Left ventricle myocardium inferior (tissue), 1 donor: ENCODE data around the gene MRGPRX3. TPM values are rescaled to one million over a fixed set of nuclear protein-coding genes. Genes with fewer than 3 reads are reported as not detected.
A peak's percentile ranks its signal among the peaks of the same experiment; 100 is the strongest.

Source experiments
- DNase-seq: peaks from one replicate; pipeline ENCODE4 v3.0.0-alpha.2; 2020
- H3K27ac ChIP-seq: fragments of 200-600 bp; replicated peaks from 2 replicates; pipeline ENCODE4 v1.8.0; 2021
- H3K27me3 ChIP-seq: fragments of 200-600 bp; 2 replicates; pipeline ENCODE4 v1.8.0; 2021; ENCODE audit warnings: low read depth
- H3K36me3 ChIP-seq: fragments of 200-600 bp; 2 replicates; pipeline ENCODE4 v1.8.0; 2021
- H3K4me1 ChIP-seq: fragments of 200-600 bp; 2 replicates; pipeline ENCODE4 v1.8.0; 2021
- H3K4me3 ChIP-seq: fragments of 200-600 bp; 2 replicates; pipeline ENCODE4 v1.8.0; 2021; ENCODE audit warnings: mild to moderate bottlenecking, moderate library complexity
- H3K9me3 ChIP-seq: fragments of 200-600 bp; replicated peaks from 2 replicates; pipeline ENCODE4 v1.8.0; 2021
- intact Hi-C: fragments of 100-400 bp; cut with micrococcal nuclease; formaldehyde crosslinking; loops from one replicate; pipeline ENCODE4 v1.11.0; 2022
- total RNA-seq: library from RNA; stranded (reverse); fragmentation: NEBNext Ultra II Directional; extraction: Animal tissue kit (Norgen Biotek cat#: 25700); gene quantifications from one replicate; pipeline ENCODE4 v1.2.1, GENCODE V29; 2021
- TF ChIP-seq, protein P1 (sequence below): fragments of 200-600 bp; IDR thresholded peaks from 2 replicates; pipeline ENCODE4 v1.8.0; 2021; ENCODE audit warnings: antibody characterized with exemption, mild to moderate bottlenecking, borderline replicate concordance
- donor health status: DM: no; HTN: yes; CAD: no; lungs with severe emphysema.

The MRGPRX3 gene
- total RNA-seq, 1 donor from 2014 or later: not detected

DNA sequence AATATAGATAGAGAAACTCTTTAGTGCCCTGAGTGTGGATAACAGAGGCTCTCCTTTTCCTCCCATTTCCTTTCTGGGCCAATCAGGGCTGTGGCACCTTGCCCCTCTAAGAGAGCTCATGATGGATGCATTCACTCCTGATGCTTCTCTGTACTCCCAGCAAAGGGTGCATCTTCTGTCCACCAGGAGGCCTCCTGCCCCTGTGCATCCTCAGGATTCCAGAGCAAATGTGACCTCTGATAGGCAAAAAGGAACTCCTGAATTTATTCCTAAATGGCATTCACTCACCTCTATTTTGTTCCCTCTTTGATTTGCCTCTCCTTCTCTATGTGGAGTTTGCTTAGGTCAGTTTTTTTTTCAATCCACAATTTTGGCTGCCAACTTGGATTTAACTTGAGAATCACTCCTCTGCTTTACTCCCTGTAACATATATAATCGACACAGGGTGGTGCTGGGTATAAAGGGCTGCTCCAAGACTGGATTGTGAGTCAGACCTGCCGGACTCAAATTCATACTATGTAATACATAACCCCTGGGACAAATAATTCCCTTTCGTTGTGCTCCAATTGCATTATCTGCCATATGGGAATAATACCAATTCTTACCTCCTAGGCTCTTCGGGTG, 39.1 kb downstream of the MRGPRX3 start:
- no peak for DNase-seq
- H3K4me1 ChIP-seq: no peaks in the 10 kb centered on the region
- peaks cover 59% of the 10 kb centered on the region for H3K27me3 ChIP-seq
- H3K4me3 ChIP-seq: no peak overlapping the region
- H3K9me3 ChIP-seq: peaks cover 9% of the 10 kb centered on the region
- H3K36me3 ChIP-seq: no peaks in the 10 kb centered on the region
- intact Hi-C loops: no loop called here
- no peak overlapping the region for H3K27ac ChIP-seq
- TF ChIP-seq, protein P1, sequence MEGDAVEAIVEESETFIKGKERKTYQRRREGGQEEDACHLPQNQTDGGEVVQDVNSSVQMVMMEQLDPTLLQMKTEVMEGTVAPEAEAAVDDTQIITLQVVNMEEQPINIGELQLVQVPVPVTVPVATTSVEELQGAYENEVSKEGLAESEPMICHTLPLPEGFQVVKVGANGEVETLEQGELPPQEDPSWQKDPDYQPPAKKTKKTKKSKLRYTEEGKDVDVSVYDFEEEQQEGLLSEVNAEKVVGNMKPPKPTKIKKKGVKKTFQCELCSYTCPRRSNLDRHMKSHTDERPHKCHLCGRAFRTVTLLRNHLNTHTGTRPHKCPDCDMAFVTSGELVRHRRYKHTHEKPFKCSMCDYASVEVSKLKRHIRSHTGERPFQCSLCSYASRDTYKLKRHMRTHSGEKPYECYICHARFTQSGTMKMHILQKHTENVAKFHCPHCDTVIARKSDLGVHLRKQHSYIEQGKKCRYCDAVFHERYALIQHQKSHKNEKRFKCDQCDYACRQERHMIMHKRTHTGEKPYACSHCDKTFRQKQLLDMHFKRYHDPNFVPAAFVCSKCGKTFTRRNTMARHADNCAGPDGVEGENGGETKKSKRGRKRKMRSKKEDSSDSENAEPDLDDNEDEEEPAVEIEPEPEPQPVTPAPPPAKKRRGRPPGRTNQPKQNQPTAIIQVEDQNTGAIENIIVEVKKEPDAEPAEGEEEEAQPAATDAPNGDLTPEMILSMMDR: peak; percentile 38

DNA sequence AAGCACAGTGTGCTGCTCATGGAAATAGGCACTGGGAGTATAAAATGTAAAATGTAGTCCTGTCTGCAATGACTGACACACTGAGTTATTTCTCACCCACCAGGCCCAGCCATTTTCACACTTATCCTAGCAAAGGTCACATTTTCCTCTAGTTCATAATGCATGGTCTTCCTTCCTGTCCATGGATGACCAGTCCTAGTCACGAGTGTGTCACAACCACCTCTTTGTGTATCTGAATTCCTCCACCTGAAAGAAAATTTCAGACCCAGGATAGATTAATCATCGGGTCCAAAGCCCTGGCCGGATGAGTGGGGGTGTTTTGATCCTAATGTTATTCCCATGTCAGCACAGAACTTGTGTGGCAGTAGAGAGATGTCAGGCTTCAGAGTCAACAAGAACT, 40.3 kb downstream of the MRGPRX3 start, which contains the start of gene MRGPRX4:
TSS of gene MRGPRX4 (plus strand) at position 172 of the 400 bp plus-strand sequence. CDS start 420 bp downstream, outside the sequence.
- TF ChIP-seq, protein P1: no peak
- H3K4me1 ChIP-seq: no peaks in the 10 kb centered on the region
- DNase-seq: no peak
- no peaks in the 10 kb centered on the region for H3K36me3 ChIP-seq
- H3K27ac ChIP-seq: no peak within 1 kb of the TSS
- H3K9me3 ChIP-seq: no peaks in the 10 kb centered on the region
- H3K27me3 ChIP-seq: peaks cover 71% of the 10 kb centered on the region
- intact Hi-C loops: no loop called here
- no peak within 1 kb of the TSS for H3K4me3 ChIP-seq

DNA sequence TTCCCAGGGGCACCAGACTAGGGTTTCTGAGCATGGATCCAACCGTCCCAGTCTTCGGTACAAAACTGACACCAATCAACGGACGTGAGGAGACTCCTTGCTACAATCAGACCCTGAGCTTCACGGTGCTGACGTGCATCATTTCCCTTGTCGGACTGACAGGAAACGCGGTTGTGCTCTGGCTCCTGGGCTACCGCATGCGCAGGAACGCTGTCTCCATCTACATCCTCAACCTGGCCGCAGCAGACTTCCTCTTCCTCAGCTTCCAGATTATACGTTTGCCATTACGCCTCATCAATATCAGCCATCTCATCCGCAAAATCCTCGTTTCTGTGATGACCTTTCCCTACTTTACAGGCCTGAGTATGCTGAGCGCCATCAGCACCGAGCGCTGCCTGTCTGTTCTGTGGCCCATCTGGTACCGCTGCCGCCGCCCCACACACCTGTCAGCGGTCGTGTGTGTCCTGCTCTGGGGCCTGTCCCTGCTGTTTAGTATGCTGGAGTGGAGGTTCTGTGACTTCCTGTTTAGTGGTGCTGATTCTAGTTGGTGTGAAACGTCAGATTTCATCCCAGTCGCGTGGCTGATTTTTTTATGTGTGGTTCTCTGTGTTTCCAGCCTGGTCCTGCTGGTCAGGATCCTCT, 41.0 kb downstream of the MRGPRX3 start:
- H3K27ac ChIP-seq: no peak overlapping the region
- intact Hi-C loops: no loop called here
- TF ChIP-seq, protein P1: no peak
- H3K36me3 ChIP-seq: no peaks in the 10 kb centered on the region
- no peaks in the 10 kb centered on the region for H3K9me3 ChIP-seq
- no peak overlapping the region for H3K4me3 ChIP-seq
- no peak for DNase-seq
- no peaks in the 10 kb centered on the region for H3K4me1 ChIP-seq
- peaks cover 78% of the 10 kb centered on the region for H3K27me3 ChIP-seq

Other genes with a start within 250 kb of the MRGPRX3 start
- gene SERGEF, start 119.5 kb upstream of the MRGPRX3 start, total RNA-seq: 13.1 TPM
- not detected for gene TPH1, start 86.3 kb upstream of the MRGPRX3 start, total RNA-seq
- gene SAAL1, start 26.5 kb upstream of the MRGPRX3 start, total RNA-seq: 6.8 TPM
- gene MRGPRX4, start 40.3 kb downstream of the MRGPRX3 start, total RNA-seq: not detected
- not detected for gene SAA4, start 104.2 kb downstream of the MRGPRX3 start, total RNA-seq
- gene SAA2, start 116.1 kb downstream of the MRGPRX3 start, total RNA-seq: 0.60 TPM
- not detected for gene SAA1, start 133.7 kb downstream of the MRGPRX3 start, total RNA-seq
- 11.5 TPM for gene HPS5, start 189.6 kb downstream of the MRGPRX3 start, total RNA-seq
- 24.3 TPM for gene GTF2H1, start 190.0 kb downstream of the MRGPRX3 start, total RNA-seq